ENCODE results near the gene KRTAP10-2.

The KRTAP10-2 gene

GRCh38 chr21:44537930-44538911 is 13.1 kb downstream of the KRTAP10-2 start:
- no peak for DNase-seq

- no peak for DNase-seq
Observed at GRCh38 chr21:44535963-44536362, 15.3 kb downstream of the KRTAP10-2 start.

GRCh38 chr21:44534688-44535087 is 16.6 kb downstream of the KRTAP10-2 start:
- peak; percentile 19 for DNase-seq

GRCh38 chr21:44533891-44534627 is 17.2 kb downstream of the KRTAP10-2 start:
- no peak for DNase-seq

GRCh38 chr21:44533121-44533890 is 18.0 kb downstream of the KRTAP10-2 start:
- no peak for DNase-seq

- no peak for DNase-seq
Observed at GRCh38 chr21:44532712-44533111, 18.6 kb downstream of the KRTAP10-2 start.

GRCh38 chr21:44531606-44532564 is 19.4 kb downstream of the KRTAP10-2 start:
- DNase-seq = no peak

GRCh38 chr21:44530903-44531605 is 20.3 kb downstream of the KRTAP10-2 start:
- DNase-seq = no peak

- DNase-seq = no peak
Observed at GRCh38 chr21:44530221-44530902, 20.9 kb downstream of the KRTAP10-2 start.

GRCh38 chr21:44529503-44530125 is 21.7 kb downstream of the KRTAP10-2 start:
- no peak for DNase-seq

GRCh38 chr21:44529011-44529421 is 22.3 kb downstream of the KRTAP10-2 start:
- DNase-seq = no peak

GRCh38 chr21:44528634-44528995 is 22.7 kb downstream of the KRTAP10-2 start:
- no peak for DNase-seq

GRCh38 chr21:44527983-44528633 is 23.2 kb downstream of the KRTAP10-2 start:
- no peak for DNase-seq

- DNase-seq = no peak
Observed at GRCh38 chr21:44527156-44527982, 23.9 kb downstream of the KRTAP10-2 start.

- no peak for DNase-seq
Observed at GRCh38 chr21:44526096-44526997, 25.0 kb downstream of the KRTAP10-2 start.

GRCh38 chr21:44525391-44526095 is 25.8 kb downstream of the KRTAP10-2 start:
- no peak for DNase-seq

All from MV-4-11 (cell line).